ENCODE data around the gene ALDH18A1. TPM values are rescaled to one million over a fixed set of nuclear protein-coding genes. Genes with fewer than 3 reads are reported as not detected.
A peak's percentile ranks its signal among the peaks of the same experiment; 100 is the strongest.

The ALDH18A1 gene
- total RNA-seq, 2 donors from 2014 or later, result 153 to 235 TPM

DNA sequence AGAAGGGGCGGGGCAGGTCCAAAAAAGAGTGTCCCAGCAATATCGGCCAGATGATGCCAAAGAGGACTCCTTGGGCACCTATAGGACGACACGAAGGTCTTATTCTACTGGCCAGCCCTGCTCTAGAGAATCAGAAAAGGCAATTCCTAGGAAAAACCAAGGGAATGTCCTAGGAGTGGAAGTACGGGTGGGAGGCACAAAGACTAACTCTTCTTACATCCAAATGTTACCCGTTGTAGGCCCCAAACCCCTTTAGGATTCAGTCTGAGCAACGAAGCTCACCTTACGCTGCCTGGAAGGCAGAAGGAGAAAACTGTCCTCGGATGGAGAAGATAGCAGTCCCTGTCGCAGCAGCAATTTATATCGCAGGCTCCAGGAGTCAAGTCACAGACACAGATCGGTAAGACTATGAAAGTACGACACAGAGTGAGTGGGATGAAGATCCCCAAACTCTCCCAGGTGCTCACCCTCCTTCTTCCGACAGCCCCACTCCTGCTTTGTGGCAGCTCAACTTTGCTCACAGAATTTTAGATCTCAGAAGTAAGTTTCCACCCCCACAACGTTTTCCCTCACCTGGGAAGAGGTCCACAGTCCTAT, 36.7 kb upstream of the ALDH18A1 start:
- Histone ChIP-seq H3K9me3 (no peaks in the 10 kb centered on the region), H3K27me3 (no peaks in the 10 kb centered on the region)

DNA sequence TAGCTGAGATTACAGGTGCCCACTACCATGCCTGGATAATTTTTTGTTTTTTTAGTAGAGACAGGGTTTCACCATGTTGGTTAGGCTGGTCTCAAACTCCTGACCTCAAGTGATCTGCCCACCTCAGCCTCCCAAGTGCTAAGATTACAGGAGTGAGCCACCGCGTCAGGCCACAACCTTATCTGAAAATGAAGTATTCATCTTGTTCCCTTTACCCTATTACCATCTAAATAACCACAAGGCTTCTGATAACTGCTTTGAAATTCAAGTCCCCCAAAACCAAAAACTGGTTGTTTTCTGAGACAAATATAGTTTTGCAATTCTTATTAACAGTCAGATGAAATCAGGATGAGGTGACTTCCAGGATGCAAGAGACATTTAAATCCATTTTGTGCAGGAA, 34.8 kb upstream of the ALDH18A1 start:
- intact Hi-C loops (cut with DNase I), result no loop called here
- no peak overlapping the region for H3K9ac ChIP-seq (ENCODE audit: low read depth in 2 of 2, low read length in 2 of 2)
- no peak overlapping the region for H3K4me3 ChIP-seq
- TF ChIP-seq, protein P1, sequence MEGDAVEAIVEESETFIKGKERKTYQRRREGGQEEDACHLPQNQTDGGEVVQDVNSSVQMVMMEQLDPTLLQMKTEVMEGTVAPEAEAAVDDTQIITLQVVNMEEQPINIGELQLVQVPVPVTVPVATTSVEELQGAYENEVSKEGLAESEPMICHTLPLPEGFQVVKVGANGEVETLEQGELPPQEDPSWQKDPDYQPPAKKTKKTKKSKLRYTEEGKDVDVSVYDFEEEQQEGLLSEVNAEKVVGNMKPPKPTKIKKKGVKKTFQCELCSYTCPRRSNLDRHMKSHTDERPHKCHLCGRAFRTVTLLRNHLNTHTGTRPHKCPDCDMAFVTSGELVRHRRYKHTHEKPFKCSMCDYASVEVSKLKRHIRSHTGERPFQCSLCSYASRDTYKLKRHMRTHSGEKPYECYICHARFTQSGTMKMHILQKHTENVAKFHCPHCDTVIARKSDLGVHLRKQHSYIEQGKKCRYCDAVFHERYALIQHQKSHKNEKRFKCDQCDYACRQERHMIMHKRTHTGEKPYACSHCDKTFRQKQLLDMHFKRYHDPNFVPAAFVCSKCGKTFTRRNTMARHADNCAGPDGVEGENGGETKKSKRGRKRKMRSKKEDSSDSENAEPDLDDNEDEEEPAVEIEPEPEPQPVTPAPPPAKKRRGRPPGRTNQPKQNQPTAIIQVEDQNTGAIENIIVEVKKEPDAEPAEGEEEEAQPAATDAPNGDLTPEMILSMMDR (IDR thresholded peaks at IDR 0.05), result no peak
- no peaks in the 10 kb centered on the region for H3K4me1 ChIP-seq
- no peak for DNase-seq
- no peaks in the 10 kb centered on the region for H3K27me3 ChIP-seq
- H3K27ac ChIP-seq, result no peak overlapping the region
- H3K36me3 ChIP-seq, result peaks cover 4% of the 10 kb centered on the region
- no peaks in the 10 kb centered on the region for H3K9me3 ChIP-seq

More for the DNA sequence above, 36.7 kb upstream of the ALDH18A1 start:
- H3K27ac ChIP-seq, result peak overlapping the region; percentile 15
- peak; percentile 22 for DNase-seq
- no peaks in the 10 kb centered on the region for H3K4me1 ChIP-seq
- intact Hi-C loops (cut with DNase I), result no loop called here
- TF ChIP-seq, protein P1 (IDR thresholded peaks at IDR 0.05), result no peak
- H3K9ac ChIP-seq (ENCODE audit: low read depth in 2 of 2, low read length in 2 of 2), result peak overlapping the region; percentile 82 to 95
- H3K36me3 ChIP-seq, result no peaks in the 10 kb centered on the region
- peak overlapping the region; percentile 65 for H3K4me3 ChIP-seq

DNA sequence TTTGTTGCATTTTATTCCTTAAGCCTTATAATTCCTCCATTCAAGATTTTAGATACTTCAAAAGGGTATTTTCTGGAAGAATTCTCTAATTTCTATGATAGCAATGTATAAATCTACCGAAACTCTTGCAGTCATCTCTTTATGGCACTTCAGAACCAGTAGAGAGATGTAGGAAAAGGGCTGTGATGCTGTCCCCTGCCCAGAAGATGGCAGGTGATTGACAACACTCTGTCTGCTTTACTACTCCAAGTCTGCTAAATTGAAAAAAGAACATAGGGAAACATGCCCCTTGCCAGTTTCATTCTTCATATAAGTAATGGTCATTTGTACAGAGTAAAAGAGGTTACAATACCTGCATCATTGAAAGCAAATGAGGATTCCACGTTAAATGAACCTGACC, 32.1 kb upstream of the ALDH18A1 start:
- DNase-seq, result no peak
- Histone ChIP-seq H3K4me1 (no peaks in the 10 kb centered on the region), H3K36me3 (peaks cover 4% of the 10 kb centered on the region), H3K27ac (no peak overlapping the region), H3K4me3 (no peak overlapping the region), H3K9ac (ENCODE audit: low read depth in 2 of 2, low read length in 2 of 2) (no peak overlapping the region), H3K27me3 (no peaks in the 10 kb centered on the region), H3K9me3 (no peaks in the 10 kb centered on the region)
- TF ChIP-seq, protein P1 (IDR thresholded peaks at IDR 0.05), result no peak
- intact Hi-C loops (cut with DNase I), result no loop called here

DNA sequence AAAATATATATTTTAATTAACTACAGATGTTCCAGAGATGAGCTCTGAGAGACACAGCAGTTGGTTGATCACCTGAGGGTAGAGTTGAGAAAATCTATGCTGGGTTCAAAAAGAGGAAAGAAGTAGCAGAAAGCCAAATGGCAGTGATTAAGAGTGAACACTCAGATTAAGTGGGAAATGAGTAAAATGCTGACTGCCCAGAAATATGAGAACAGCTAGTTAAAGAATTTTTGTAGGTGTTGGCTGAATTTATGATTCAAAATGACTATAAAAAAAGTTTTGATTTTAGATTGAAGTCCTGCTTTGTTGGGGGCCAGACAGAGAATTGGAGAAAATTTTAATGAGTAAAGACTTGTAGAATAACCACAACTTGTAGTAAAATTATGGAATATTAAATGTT, 27.5 kb upstream of the ALDH18A1 start:
- no peak for DNase-seq
- Histone ChIP-seq H3K9ac (ENCODE audit: low read depth in 2 of 2, low read length in 2 of 2) (no peak overlapping the region), H3K36me3 (peaks cover 4% of the 10 kb centered on the region), H3K27me3 (no peaks in the 10 kb centered on the region), H3K27ac (no peak overlapping the region), H3K4me3 (no peak overlapping the region), H3K4me1 (no peaks in the 10 kb centered on the region), H3K9me3 (no peaks in the 10 kb centered on the region)
- TF ChIP-seq, protein P1 (IDR thresholded peaks at IDR 0.05), result no peak
- intact Hi-C loops (cut with DNase I), result no loop called here

DNA sequence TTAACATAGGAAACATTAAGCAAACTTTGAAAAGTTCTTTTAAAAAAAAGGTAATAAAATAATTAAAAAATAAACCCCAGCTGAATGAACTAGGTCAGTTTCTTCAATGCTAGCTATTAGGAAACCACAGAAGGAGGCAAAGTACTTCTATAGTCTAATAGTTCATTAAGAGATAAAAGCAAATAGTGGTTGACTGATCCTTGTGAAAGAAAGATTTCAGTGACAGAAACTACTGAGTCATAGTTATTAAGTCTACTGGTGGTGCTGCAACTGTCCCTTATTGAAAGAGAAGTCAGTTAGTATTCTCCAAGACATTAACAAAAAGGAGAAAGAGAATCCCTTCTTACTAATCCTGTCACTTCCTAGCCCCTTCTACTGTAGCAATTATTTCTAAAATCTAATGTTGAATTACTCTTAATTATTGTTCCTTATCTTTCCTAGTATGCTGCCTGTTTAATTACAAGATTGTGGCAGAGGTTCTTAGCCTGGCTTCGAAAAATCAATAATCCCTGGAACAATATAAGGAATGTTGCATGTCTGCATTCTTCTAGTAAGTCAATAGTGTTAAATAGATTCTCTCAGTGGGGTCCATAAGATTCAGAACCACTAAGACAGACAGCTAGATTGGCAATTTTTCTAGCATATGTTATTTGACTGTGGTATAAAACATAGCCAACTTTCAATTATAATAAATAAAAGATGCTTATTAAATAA, 19.0 kb upstream of the ALDH18A1 start:
- H3K36me3 ChIP-seq, result no peaks in the 10 kb centered on the region
- H3K4me3 ChIP-seq, result no peak overlapping the region
- no peak overlapping the region for H3K9ac ChIP-seq (ENCODE audit: low read depth in 2 of 2, low read length in 2 of 2)
- DNase-seq, result no peak
- no peaks in the 10 kb centered on the region for H3K4me1 ChIP-seq
- intact Hi-C loops (cut with DNase I), result no loop called here
- no peaks in the 10 kb centered on the region for H3K27me3 ChIP-seq
- no peaks in the 10 kb centered on the region for H3K9me3 ChIP-seq
- TF ChIP-seq, protein P1 (IDR thresholded peaks at IDR 0.05), result no peak
- H3K27ac ChIP-seq, result no peak overlapping the region
